B cell (primary cell): ENCODE results near the gene DAGLB.

Source experiments
- EZH2 ChIP-seq: IDR thresholded peaks from 2 replicates; pipeline ENCODE4 v1.6.1; 2012; ENCODE audit warnings: borderline replicate concordance, low read depth, mild to moderate bottlenecking, moderate library complexity, low read length; ENCODE audit not compliant: insufficient read depth, poor library complexity, severe bottlenecking
- TF ChIP-seq, protein P1 (sequence below): fragments of 200-600 bp; IDR thresholded peaks from one replicate; pipeline ENCODE4 v1.8.0; 2022; ENCODE audit warnings: antibody characterized with exemption, mild to moderate bottlenecking

DNA sequence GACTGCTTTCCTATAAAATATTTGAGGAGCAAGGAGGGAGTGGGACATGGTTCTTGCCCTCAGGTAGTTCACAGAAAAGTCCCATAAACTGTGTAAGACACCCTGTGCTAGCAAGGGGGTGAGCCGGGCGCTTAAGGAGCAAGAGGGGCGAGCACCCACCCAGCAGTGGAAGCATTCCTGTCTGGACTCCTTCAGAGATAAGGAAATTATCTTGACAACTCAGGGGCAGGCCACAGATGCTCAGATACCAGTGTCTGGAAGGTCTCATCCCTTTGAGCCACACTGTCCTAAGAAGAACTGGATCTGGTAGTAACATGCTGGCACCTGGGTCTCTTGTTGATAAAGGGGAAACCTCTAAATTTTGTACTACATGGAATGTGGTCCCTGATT, 54.1 kb downstream of the DAGLB start:
- TF ChIP-seq, protein P1, sequence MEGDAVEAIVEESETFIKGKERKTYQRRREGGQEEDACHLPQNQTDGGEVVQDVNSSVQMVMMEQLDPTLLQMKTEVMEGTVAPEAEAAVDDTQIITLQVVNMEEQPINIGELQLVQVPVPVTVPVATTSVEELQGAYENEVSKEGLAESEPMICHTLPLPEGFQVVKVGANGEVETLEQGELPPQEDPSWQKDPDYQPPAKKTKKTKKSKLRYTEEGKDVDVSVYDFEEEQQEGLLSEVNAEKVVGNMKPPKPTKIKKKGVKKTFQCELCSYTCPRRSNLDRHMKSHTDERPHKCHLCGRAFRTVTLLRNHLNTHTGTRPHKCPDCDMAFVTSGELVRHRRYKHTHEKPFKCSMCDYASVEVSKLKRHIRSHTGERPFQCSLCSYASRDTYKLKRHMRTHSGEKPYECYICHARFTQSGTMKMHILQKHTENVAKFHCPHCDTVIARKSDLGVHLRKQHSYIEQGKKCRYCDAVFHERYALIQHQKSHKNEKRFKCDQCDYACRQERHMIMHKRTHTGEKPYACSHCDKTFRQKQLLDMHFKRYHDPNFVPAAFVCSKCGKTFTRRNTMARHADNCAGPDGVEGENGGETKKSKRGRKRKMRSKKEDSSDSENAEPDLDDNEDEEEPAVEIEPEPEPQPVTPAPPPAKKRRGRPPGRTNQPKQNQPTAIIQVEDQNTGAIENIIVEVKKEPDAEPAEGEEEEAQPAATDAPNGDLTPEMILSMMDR: no peak
- no peak for TF ChIP-seq EZH2
